Fibroblast of pulmonary artery (primary cell): Measurements from ENCODE around the gene CTDSPL2.

Experiments
- DNase-seq: peaks from one replicate; pipeline ENCODE4 v3.0.0-alpha.2; 2010; ENCODE audit warnings: low read depth
- H3K4me3 ChIP-seq: replicated peaks from 2 replicates; pipeline ENCODE4 v1.5.1; 2011; ENCODE audit warnings: low read depth, mild to moderate bottlenecking, control low read depth, low read length, moderate library complexity
- TF ChIP-seq, protein P1 (sequence below): IDR thresholded peaks from 2 replicates; pipeline ENCODE4 v1.5.1; 2011; ENCODE audit warnings: mild to moderate bottlenecking, control low read depth, low read length, inconsistent platforms; ENCODE audit errors: missing control alignments

CTDSPL2 gene

DNA sequence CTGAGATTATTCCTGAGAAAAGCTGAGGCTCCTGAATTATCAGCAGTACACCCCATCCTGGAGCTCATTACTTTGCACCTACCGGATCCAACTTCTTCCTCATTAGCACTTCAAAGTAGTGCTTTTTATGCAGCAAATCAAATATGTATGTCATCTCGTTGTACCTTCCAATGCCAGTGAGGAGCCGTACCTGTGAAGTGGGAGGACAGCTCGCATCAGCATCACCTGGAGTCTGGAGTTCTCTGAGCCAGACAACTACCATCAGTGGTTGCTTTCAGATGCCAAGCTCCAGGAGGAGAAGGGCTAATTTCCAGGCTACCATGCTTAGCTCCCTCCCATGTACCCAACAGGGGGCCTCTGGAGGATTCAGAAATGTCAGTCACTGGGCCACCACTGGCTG is 141.9 kb downstream of the CTDSPL2 start:
- no peak overlapping the region for H3K4me3 ChIP-seq
- TF ChIP-seq, protein P1, sequence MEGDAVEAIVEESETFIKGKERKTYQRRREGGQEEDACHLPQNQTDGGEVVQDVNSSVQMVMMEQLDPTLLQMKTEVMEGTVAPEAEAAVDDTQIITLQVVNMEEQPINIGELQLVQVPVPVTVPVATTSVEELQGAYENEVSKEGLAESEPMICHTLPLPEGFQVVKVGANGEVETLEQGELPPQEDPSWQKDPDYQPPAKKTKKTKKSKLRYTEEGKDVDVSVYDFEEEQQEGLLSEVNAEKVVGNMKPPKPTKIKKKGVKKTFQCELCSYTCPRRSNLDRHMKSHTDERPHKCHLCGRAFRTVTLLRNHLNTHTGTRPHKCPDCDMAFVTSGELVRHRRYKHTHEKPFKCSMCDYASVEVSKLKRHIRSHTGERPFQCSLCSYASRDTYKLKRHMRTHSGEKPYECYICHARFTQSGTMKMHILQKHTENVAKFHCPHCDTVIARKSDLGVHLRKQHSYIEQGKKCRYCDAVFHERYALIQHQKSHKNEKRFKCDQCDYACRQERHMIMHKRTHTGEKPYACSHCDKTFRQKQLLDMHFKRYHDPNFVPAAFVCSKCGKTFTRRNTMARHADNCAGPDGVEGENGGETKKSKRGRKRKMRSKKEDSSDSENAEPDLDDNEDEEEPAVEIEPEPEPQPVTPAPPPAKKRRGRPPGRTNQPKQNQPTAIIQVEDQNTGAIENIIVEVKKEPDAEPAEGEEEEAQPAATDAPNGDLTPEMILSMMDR = no peak
- DNase-seq = no peak

DNA sequence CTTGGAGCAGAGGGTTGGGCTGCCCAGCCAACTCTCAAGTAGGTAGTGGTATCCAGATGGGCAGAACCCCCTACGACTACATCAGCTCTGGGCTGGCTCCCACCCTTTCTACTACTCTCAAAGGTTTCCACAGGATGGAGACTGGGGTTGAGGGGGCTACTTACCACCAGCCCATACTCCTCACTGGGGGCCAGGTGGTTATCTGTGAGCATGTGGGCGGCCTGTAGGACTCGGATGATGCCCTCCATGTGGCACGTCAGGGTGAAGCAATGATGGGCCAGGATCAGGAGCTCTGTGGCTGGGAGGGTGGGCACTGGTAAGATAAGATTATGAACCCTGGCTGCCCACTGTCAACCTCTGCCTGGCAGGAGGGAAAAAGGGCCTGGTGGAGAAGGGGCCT is 142.9 kb downstream of the CTDSPL2 start:
- no peak for DNase-seq
- TF ChIP-seq, protein P1 = no peak
- no peak overlapping the region for H3K4me3 ChIP-seq

DNA sequence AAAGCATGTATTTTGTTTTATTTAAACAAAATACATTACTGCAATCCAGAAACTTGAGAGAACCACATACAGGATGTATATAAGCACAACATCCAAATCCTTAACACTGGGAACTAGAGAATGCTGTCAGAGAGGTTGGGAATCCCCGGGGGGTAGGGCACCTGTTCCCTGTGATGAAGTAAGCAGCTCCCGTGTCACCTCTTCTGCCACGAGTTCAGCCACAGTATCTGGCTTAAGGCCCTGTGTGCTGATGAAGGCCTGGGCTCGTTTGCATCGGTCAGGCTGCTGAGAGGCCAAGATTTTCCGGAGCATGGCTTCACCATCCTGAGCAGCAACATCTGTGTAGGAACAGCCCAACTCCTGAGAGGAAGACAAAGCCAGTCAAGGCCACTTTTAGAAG is 146.0 kb downstream of the CTDSPL2 start:
- TF ChIP-seq, protein P1 = no peak
- DNase-seq = no peak
- H3K4me3 ChIP-seq = no peak overlapping the region

DNA sequence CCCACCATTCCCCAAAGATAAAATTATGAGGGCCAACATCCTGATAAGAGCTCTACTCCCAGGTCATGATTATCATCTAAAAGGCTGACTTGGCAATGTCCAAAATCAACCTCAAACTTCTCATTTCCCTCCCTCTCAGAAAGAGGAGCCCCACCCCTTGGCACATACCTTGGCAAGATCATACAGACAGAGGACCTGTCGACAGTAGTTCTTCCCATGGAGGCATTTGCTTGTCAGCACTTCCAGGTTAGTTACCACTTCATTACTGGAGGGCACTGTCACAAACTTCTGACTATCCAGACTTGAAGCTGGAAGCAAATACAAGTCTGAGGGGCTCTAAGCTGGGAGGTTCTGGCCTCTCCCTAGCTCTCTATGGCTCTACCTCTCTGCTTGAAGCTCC is 147.3 kb downstream of the CTDSPL2 start:
- H3K4me3 ChIP-seq = no peak overlapping the region
- no peak for DNase-seq
- TF ChIP-seq, protein P1 = no peak
